ENCODE data around the gene MT1E. TPM values are rescaled to one million over a fixed set of nuclear protein-coding genes. Genes with fewer than 3 reads are reported as not detected.

MT1E gene
- total RNA-seq, 1 experiment from 2014 or later, result 383 TPM

GRCh38 chr16:56614549-56614991 lies 11.0 kb upstream of the MT1E start:
- BruUV-seq (replicated peaks), result no TSS peak

More at GRCh38 chr16:56614549-56614991, 11.0 kb upstream of the MT1E start:
- Histone ChIP-seq H3K36me3 (ENCODE audit: control insufficient read depth in 1 of 2, insufficient read depth in 2 of 2, low read length in 2 of 2) (no peaks in the 10 kb centered on the region), H3K4me1 (ENCODE audit: control insufficient read depth in 1 of 2, insufficient read depth in 2 of 2, low read length in 2 of 2) (peaks cover 46 to 57% of the 10 kb centered on the region in 2 experiments), H3K79me2 (ENCODE audit: insufficient read depth, low read length) (peaks cover 3% of the 10 kb centered on the region; the same call in 1 of the 2 replicates), H3K4me3 (replicated peaks in 1 of 2; ENCODE audit: low read depth in 1 of 2, low read length in 2 of 2) (no peak overlapping the region), H3K4me2 (ENCODE audit: low read length) (peak overlapping the region; percentile 31), H2AFZ (ENCODE audit: low read depth, low read length, poor library complexity, severe bottlenecking) (no peak overlapping the region), H3K27me3 (ENCODE audit: insufficient read depth, low read length) (no peaks in the 10 kb centered on the region), H4K20me1 (ENCODE audit: insufficient read depth) (no peaks in the 10 kb centered on the region), H3K9me3 (ENCODE audit: control insufficient read depth in 1 of 2, insufficient read depth in 1 of 2, low read depth in 1 of 2, low read length in 2 of 2) (no peaks in the 10 kb centered on the region), H3K9ac (ENCODE audit: low read length) (no peak overlapping the region), H3K9me2 (ENCODE audit: insufficient read depth) (no peaks in the 10 kb centered on the region), H3K27ac (ENCODE audit: low read depth, low read length) (peak overlapping the region; percentile 22; the same call in 1 of the 2 replicates)
- ChIA-PET CTCF (interaction anchor here (1.6 kb wide), 1 partner anchor 14 kb away, joined by 3 read pairs; no protein-coding TSS in a partner anchor), RAD21 (ENCODE audit: low non-redundant PET in 1 of 2, low total read pairs in 2 of 2, uncharacterized antibody in 2 of 2, unreplicated experiment in 2 of 2) (no interaction called here), POLR2A (interaction anchor here (16.1 kb wide), 1 partner anchor 10 kb away, joined by 344 read pairs; the partner anchor contains the start of gene MT1E)
- ATAC-seq (no peak), DNase-seq (ENCODE audit: low read depth, low spot score) (no peak)
- TF ChIP-seq POLR2A (IDR thresholded peaks at IDR 0.05; ENCODE audit: borderline replicate concordance, extremely low read depth, insufficient read depth, insufficient read length), result no peak
- TF ChIP-seq SP1 (IDR thresholded peaks at IDR 0.05; ENCODE audit: low read depth), result no peak
- TF ChIP-seq, protein P1, sequence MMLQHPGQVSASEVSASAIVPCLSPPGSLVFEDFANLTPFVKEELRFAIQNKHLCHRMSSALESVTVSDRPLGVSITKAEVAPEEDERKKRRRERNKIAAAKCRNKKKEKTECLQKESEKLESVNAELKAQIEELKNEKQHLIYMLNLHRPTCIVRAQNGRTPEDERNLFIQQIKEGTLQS (IDR thresholded peaks at IDR 0.05), result no peak
- TF ChIP-seq CTCF (IDR thresholded peaks at IDR 0.05 in 2 of 3, conservative IDR thresholded peaks at IDR 0.05 in 1 of 3; ENCODE audit: borderline replicate concordance in 1 of 3, insufficient read depth in 1 of 3, low read depth in 2 of 3, low read length in 2 of 3), result no peak
- no peak for TF ChIP-seq EZH2 (IDR thresholded peaks at IDR 0.05)
- TF ChIP-seq CBX3 (IDR thresholded peaks at IDR 0.05; ENCODE audit: low read depth), result no peak
- TF ChIP-seq EGR1 (IDR thresholded peaks at IDR 0.05; ENCODE audit: low read depth), result no peak
- TF ChIP-seq ZFX (IDR thresholded peaks at IDR 0.05), result no peak
- TF ChIP-seq, protein P2, sequence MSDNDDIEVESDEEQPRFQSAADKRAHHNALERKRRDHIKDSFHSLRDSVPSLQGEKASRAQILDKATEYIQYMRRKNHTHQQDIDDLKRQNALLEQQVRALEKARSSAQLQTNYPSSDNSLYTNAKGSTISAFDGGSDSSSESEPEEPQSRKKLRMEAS (IDR thresholded peaks at IDR 0.05), result no peak
- TF ChIP-seq CEBPB (IDR thresholded peaks at IDR 0.05; ENCODE audit: low read depth), result no peak
- TF ChIP-seq SIN3A (IDR thresholded peaks at IDR 0.05; ENCODE audit: low read depth), result no peak
- TF ChIP-seq ELF1 (IDR thresholded peaks at IDR 0.05; ENCODE audit: borderline replicate concordance, low read depth), result no peak
- intact Hi-C loops (cut with micrococcal nuclease), result no loop called here
